ENCODE data around the gene ANKRD53. TPM values are rescaled to one million over a fixed set of nuclear protein-coding genes. Genes with fewer than 3 reads are reported as not detected.

Gene ANKRD53
- total RNA-seq, 4 donors from 2014 or later = 0.27 to 2.8 (median 0.97) TPM

DNA sequence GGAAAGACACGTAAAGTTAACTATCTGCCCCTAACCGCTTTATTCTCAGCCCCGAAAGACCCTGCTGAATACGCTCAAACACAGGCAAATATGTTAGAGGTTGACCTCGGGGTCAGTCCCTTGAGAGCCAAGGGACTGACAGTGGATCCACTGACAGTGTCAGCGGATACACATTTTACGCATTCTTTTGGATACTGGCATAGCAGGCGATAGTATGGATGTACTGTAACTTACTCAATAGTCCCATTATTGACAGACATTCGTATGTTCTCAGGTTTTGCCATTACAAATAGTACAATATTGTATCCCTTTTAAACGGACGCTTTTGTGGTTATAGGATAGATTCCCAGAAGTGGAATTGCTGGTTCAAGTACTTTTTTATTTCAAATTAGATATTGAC is 29.3 kb upstream of the ANKRD53 start:
- Histone ChIP-seq H3K4me3 (no peak overlapping the region), H3K9me3 (no peaks in the 10 kb centered on the region), H3K36me3 (no peaks in the 10 kb centered on the region), H3K4me1 (peaks cover 0 to 20% (median 0%) of the 10 kb centered on the region in 3 donors), H3K27ac (no peak overlapping the region), H3K27me3 (peaks cover 36% of the 10 kb centered on the region)
- ATAC-seq = no peak
- no peak for TF ChIP-seq POLR2AphosphoS5 (IDR thresholded peaks at IDR 0.05)
- no peak for TF ChIP-seq EP300 (IDR thresholded peaks at IDR 0.05)
- no peak for TF ChIP-seq POLR2A (IDR thresholded peaks at IDR 0.05)
- TF ChIP-seq, protein P1, sequence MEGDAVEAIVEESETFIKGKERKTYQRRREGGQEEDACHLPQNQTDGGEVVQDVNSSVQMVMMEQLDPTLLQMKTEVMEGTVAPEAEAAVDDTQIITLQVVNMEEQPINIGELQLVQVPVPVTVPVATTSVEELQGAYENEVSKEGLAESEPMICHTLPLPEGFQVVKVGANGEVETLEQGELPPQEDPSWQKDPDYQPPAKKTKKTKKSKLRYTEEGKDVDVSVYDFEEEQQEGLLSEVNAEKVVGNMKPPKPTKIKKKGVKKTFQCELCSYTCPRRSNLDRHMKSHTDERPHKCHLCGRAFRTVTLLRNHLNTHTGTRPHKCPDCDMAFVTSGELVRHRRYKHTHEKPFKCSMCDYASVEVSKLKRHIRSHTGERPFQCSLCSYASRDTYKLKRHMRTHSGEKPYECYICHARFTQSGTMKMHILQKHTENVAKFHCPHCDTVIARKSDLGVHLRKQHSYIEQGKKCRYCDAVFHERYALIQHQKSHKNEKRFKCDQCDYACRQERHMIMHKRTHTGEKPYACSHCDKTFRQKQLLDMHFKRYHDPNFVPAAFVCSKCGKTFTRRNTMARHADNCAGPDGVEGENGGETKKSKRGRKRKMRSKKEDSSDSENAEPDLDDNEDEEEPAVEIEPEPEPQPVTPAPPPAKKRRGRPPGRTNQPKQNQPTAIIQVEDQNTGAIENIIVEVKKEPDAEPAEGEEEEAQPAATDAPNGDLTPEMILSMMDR (IDR thresholded peaks at IDR 0.05) = no peak
- 67 to 70% methylated on average over 11 of the region's 11 CpGs for WGBS, 2 donors (ENCODE audit: low coverage in 1 of 2)

DNA sequence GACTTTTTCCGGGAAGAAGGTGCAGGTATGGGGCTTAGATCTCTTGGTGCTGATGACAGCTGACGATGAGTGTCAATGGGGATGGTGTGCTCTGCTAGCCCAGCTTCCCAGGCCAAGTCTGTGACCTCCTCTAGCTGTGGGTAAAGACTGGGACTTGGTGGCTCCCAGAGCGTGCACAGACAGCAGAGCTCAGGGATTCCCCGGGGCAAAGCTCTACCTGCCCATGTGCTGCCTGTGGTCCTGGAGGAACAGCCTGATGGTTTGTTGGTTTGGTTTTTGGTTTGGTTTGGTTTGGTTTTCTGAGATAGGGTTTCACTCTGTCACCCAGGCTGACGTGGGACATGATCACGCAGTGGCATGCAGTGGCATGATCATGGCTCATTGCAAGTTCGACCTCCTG is 23.5 kb upstream of the ANKRD53 start:
- H3K4me3 ChIP-seq = no peak overlapping the region
- no peak for ATAC-seq
- 82 to 84% methylated on average over 3 to 7 of the region's 7 CpGs for WGBS, 2 donors (ENCODE audit: low coverage in 1 of 2)
- TF ChIP-seq POLR2AphosphoS5 (IDR thresholded peaks at IDR 0.05) (no peak), EP300 (IDR thresholded peaks at IDR 0.05) (no peak), POLR2A (IDR thresholded peaks at IDR 0.05) (no peak)
- TF ChIP-seq, protein P1 (IDR thresholded peaks at IDR 0.05) = no peak
- peaks cover 46% of the 10 kb centered on the region for H3K27me3 ChIP-seq
- no peak overlapping the region for H3K27ac ChIP-seq
- no peaks in the 10 kb centered on the region for H3K9me3 ChIP-seq
- H3K4me1 ChIP-seq = no peaks in the 10 kb centered on the region
- no peaks in the 10 kb centered on the region for H3K36me3 ChIP-seq

DNA sequence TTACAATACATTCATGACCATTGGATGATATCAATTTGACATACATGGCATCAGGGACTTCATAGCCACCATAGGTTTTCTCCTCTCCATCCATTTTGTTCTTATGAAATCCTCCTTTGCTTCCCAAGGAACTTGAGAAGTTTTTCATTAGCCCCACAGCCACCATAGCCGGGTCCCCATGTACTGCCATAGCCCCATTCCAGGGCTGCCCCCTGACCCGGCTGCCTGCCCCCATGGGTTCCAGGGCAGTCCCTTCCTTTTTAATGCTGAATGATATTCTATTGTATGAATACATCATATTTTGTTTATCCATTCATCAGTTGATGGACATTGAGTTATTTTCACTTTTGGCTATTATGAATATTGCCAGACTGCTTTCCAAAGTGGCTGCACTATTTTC is 22.3 kb upstream of the ANKRD53 start:
- Histone ChIP-seq H3K36me3 (no peaks in the 10 kb centered on the region), H3K27ac (no peak overlapping the region), H3K4me1 (no peaks in the 10 kb centered on the region), H3K4me3 (no peak overlapping the region), H3K27me3 (peaks cover 59% of the 10 kb centered on the region), H3K9me3 (no peaks in the 10 kb centered on the region)
- ATAC-seq = no peak
- 89 to 100% methylated on average over 2 of the region's 2 CpGs for WGBS, 2 donors (ENCODE audit: low coverage in 1 of 2)
- TF ChIP-seq EP300 (IDR thresholded peaks at IDR 0.05) (no peak), POLR2AphosphoS5 (IDR thresholded peaks at IDR 0.05) (no peak), POLR2A (IDR thresholded peaks at IDR 0.05) (no peak)
- TF ChIP-seq, protein P1 (IDR thresholded peaks at IDR 0.05) = no peak

DNA sequence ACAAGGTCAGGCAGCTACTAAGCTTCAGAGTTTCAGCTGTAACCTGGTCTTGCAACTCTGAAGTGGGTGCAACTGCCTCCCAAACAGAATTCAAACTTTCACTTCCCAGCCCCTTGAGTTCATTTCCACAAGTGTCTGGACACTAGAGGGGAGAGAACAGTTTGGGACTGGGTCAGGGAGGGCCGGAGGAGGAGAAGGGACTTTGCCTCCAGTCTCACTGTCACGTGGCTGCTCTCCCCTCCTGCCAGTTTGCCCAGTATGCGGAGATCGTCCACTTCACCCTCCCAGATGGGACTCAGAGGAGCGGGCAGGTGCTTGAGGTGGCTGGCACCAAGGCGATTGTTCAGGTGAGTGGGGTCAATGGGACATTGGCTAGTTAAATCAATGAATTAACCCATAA is 20.6 kb upstream of the ANKRD53 start:
- Histone ChIP-seq H3K9me3 (no peaks in the 10 kb centered on the region), H3K4me3 (no peak overlapping the region), H3K27ac (no peak overlapping the region), H3K36me3 (no peaks in the 10 kb centered on the region), H3K4me1 (no peaks in the 10 kb centered on the region), H3K27me3 (peaks cover 72% of the 10 kb centered on the region)
- 54% methylated on average over 5 of the region's 6 CpGs; no CpG with 5 or more reads in 1 of the 2 donors for WGBS, 2 donors (ENCODE audit: low coverage in 1 of 2)
- TF ChIP-seq POLR2AphosphoS5 (IDR thresholded peaks at IDR 0.05) (no peak), POLR2A (IDR thresholded peaks at IDR 0.05) (no peak), EP300 (IDR thresholded peaks at IDR 0.05) (no peak)
- TF ChIP-seq, protein P1 (IDR thresholded peaks at IDR 0.05) = no peak
- ATAC-seq = no peak

DNA sequence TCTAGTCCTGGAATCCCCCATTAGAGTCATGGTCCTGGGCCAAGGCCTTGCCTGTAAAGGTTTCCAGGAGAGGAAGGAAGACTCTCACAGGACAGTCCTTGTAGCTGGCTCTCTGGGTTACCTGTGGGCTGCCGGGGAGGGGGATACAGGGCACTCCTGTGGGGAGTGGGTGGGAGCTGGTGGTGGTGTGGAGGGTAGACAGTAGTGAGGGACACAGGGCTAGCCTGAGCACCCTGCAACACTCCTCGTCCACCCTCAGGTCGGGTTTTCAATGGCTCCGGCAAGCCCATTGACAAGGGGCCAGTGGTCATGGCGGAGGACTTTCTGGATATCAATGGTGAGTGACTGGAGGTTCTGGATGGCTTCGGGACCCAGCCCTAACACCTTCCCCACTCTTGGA is 19.7 kb upstream of the ANKRD53 start:
- H3K4me3 ChIP-seq = no peak overlapping the region
- no peak overlapping the region for H3K27ac ChIP-seq
- no peak for TF ChIP-seq POLR2A (IDR thresholded peaks at IDR 0.05)
- TF ChIP-seq, protein P1 (IDR thresholded peaks at IDR 0.05) = no peak
- TF ChIP-seq POLR2AphosphoS5 (IDR thresholded peaks at IDR 0.05) = no peak
- TF ChIP-seq EP300 (IDR thresholded peaks at IDR 0.05) = no peak
- H3K9me3 ChIP-seq = no peaks in the 10 kb centered on the region
- H3K27me3 ChIP-seq = peaks cover 78% of the 10 kb centered on the region
- ATAC-seq = no peak
- WGBS, 2 donors (ENCODE audit: low coverage in 1 of 2) = 95% methylated on average over 4 of the region's 6 CpGs; no CpG with 5 or more reads in 1 of the 2 donors
- no peaks in the 10 kb centered on the region for H3K36me3 ChIP-seq
- H3K4me1 ChIP-seq = no peaks in the 10 kb centered on the region

Data from gastroesophageal sphincter (tissue), 4 donors.